Glutamatergic neuron (in vitro differentiated cells): Measurements from ENCODE around the gene PPIL6. TPM values are rescaled to one million over a fixed set of nuclear protein-coding genes. Genes with fewer than 3 reads are reported as not detected.

Experiments used
- DNase-seq: peaks from one replicate; pipeline ENCODE4 v3.0.0; 2022
- H3K27ac Mint-ChIP-seq: one replicate; pipeline ENCODE4 v1.8.0; 2020; ENCODE audit warnings: mild to moderate bottlenecking, mixed read lengths, inconsistent platforms; ENCODE audit not compliant: unreplicated experiment
- H3K27me3 Mint-ChIP-seq: one replicate; pipeline ENCODE4 v1.8.0; 2020; ENCODE audit warnings: mild to moderate bottlenecking, moderate library complexity, mixed read lengths, inconsistent platforms; ENCODE audit not compliant: unreplicated experiment
- H3K36me3 Mint-ChIP-seq: one replicate; pipeline ENCODE4 v1.8.0; 2020; ENCODE audit warnings: mild to moderate bottlenecking, mixed read lengths, inconsistent platforms; ENCODE audit not compliant: unreplicated experiment
- H3K4me1 Mint-ChIP-seq: one replicate; pipeline ENCODE4 v1.8.0; 2020; ENCODE audit warnings: mild to moderate bottlenecking, low read depth, mixed read lengths, inconsistent platforms; ENCODE audit not compliant: unreplicated experiment
- H3K4me3 Mint-ChIP-seq: one replicate; pipeline ENCODE4 v1.8.0; 2020; ENCODE audit warnings: mild to moderate bottlenecking, mixed read lengths, inconsistent platforms; ENCODE audit not compliant: unreplicated experiment
- H3K9me3 Mint-ChIP-seq: one replicate; pipeline ENCODE4 v1.8.0; 2020; ENCODE audit warnings: mild to moderate bottlenecking, moderate library complexity, mixed read lengths, inconsistent platforms; ENCODE audit not compliant: unreplicated experiment
- CTCF ChIP-seq: fragments of 200-600 bp; sonication (generic); IDR thresholded peaks from one replicate; pipeline ENCODE4 v1.5.0; 2021; ENCODE audit not compliant: partially characterized antibody, unreplicated experiment
- total RNA-seq: library from RNA; stranded (reverse); fragmentation: NEBNext Ultra II Directional; extraction: Animal tissue kit (Norgen Biotek cat#: 25700); gene quantifications from one replicate; pipeline ENCODE4 v1.2.1, GENCODE V29; 2021; ENCODE audit not compliant: unreplicated experiment

The PPIL6 gene
- total RNA-seq, 1 donor from 2014 or later: 0.83 TPM

GRCh38 chr6:109421184-109421583 lies 19.2 kb downstream of the PPIL6 start:
- no peaks in the 10 kb centered on the region for H3K9me3 Mint-ChIP-seq
- no peak overlapping the region for H3K4me3 Mint-ChIP-seq
- TF ChIP-seq CTCF: no peak
- no peak overlapping the region for H3K27ac Mint-ChIP-seq
- no peaks in the 10 kb centered on the region for H3K36me3 Mint-ChIP-seq
- no peak for DNase-seq
- no peaks in the 10 kb centered on the region for H3K27me3 Mint-ChIP-seq
- no peaks in the 10 kb centered on the region for H3K4me1 Mint-ChIP-seq

DNA sequence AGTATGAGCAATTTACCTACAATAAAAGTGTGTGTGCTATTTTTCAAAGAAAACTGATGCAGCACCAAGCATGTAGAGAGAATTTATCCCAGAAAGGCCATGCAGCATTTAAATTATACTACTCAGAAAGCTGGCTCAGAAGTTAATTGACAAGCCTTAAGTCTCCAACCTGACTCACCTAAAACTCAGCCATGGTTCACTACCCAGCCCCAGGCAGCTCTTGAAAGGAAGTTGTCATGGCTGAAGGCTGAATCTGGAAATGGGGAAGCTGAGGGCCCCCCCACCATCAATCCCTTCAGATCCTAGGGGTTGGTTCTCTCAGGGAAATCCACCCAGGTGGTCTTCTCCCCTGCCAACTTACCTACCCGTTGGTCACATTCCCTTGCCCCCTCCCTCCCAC lies 19.7 kb downstream of the PPIL6 start:
- H3K27ac Mint-ChIP-seq: no peak overlapping the region
- no peaks in the 10 kb centered on the region for H3K4me1 Mint-ChIP-seq
- no peaks in the 10 kb centered on the region for H3K27me3 Mint-ChIP-seq
- no peaks in the 10 kb centered on the region for H3K9me3 Mint-ChIP-seq
- no peak for TF ChIP-seq CTCF
- H3K4me3 Mint-ChIP-seq: no peak overlapping the region
- no peaks in the 10 kb centered on the region for H3K36me3 Mint-ChIP-seq
- DNase-seq: no peak

DNA sequence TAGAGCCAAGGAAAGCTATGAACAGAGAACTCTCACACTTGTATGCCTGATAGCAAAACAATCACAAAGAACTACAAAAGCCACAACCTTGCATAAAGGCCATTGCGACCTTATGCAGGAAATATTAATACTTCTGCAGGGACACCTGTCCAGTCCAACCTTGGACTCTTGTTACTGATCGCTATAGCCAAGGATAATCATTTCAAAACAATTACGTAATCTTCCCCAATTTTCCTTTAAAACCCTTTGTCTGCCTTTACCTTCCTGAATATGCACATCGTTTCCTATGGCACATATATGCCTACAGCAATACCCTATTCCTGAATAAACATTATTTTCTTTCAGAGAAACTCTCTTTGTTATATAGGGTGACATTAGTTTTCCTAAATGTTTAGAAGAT lies 22.8 kb downstream of the PPIL6 start:
- Mint-ChIP-seq H3K9me3 (peaks cover 2% of the 10 kb centered on the region), H3K27ac (no peak overlapping the region), H3K36me3 (no peaks in the 10 kb centered on the region), H3K4me3 (no peak overlapping the region), H3K4me1 (no peaks in the 10 kb centered on the region), H3K27me3 (no peaks in the 10 kb centered on the region)
- DNase-seq: no peak
- TF ChIP-seq CTCF: no peak

- H3K27me3 Mint-ChIP-seq: no peaks in the 10 kb centered on the region
Measured at GRCh38 chr6:109411034-109411433, 29.4 kb downstream of the PPIL6 start.

GRCh38 chr6:109406196-109406595 lies 34.2 kb downstream of the PPIL6 start:
- Mint-ChIP-seq H3K27me3 (no peaks in the 10 kb centered on the region), H3K9me3 (no peaks in the 10 kb centered on the region), H3K4me1 (no peaks in the 10 kb centered on the region), H3K4me3 (no peak overlapping the region), H3K27ac (no peak overlapping the region), H3K36me3 (no peaks in the 10 kb centered on the region)
- no peak for TF ChIP-seq CTCF
- DNase-seq: no peak

More at GRCh38 chr6:109411034-109411433, 29.4 kb downstream of the PPIL6 start:
- no peak overlapping the region for H3K4me3 Mint-ChIP-seq
- peaks cover 2% of the 10 kb centered on the region for H3K9me3 Mint-ChIP-seq
- no peaks in the 10 kb centered on the region for H3K4me1 Mint-ChIP-seq
- DNase-seq: no peak
- H3K27ac Mint-ChIP-seq: no peak overlapping the region
- H3K36me3 Mint-ChIP-seq: no peaks in the 10 kb centered on the region
- TF ChIP-seq CTCF: no peak
